Femur (tissue), 1 donor: ENCODE data around the gene IFFO2.
"Not testable (repeated sequence)": the region's sequence is repeated elsewhere in the genome, so short reads cannot be mapped to it uniquely, and the experiment has no call there.

Source experiments
- DNase-seq: peaks from one replicate; pipeline ENCODE4 v3.0.0-alpha.2; 2017

Gene IFFO2

GRCh38 chr1:18917071-18917799, 39.2 kb downstream of the IFFO2 start:
- DNase-seq, result no peak

GRCh38 chr1:18915341-18915740, 41.1 kb downstream of the IFFO2 start:
- DNase-seq, result no peak

- peak; percentile 81 for DNase-seq
These were observed 43.2 kb downstream of the IFFO2 start for GRCh38 chr1:18913065-18913835.

GRCh38 chr1:18912550-18912949, 43.9 kb downstream of the IFFO2 start:
- DNase-seq, result no peak

- DNase-seq, result no peak
These were observed 47.3 kb downstream of the IFFO2 start for GRCh38 chr1:18908911-18909771.

GRCh38 chr1:18907917-18908845, 48.3 kb downstream of the IFFO2 start:
- no peak for DNase-seq

- peak; percentile 77 for DNase-seq
These were observed 49.2 kb downstream of the IFFO2 start for GRCh38 chr1:18907021-18907916.

- DNase-seq, result no peak
These were observed 53.2 kb downstream of the IFFO2 start for GRCh38 chr1:18903291-18903756.

GRCh38 chr1:18902523-18903290, 53.8 kb downstream of the IFFO2 start, which contains the start of gene ALDH4A1:
Gene ALDH4A1 (minus strand): TSS chr1:18902555. CDS start chr1:18902523, 32 bp downstream.
- peak; percentile 99 for DNase-seq

- peak; percentile 55 for DNase-seq
These were observed 54.4 kb downstream of the IFFO2 start for GRCh38 chr1:18901952-18902522.

- DNase-seq, result no peak
These were observed 55.1 kb downstream of the IFFO2 start for GRCh38 chr1:18901147-18901951.

GRCh38 chr1:18900303-18900841, 56.1 kb downstream of the IFFO2 start:
- DNase-seq, result no peak

GRCh38 chr1:18899363-18900049, 57.0 kb downstream of the IFFO2 start:
- DNase-seq, result no peak

- DNase-seq, result no peak
These were observed 57.9 kb downstream of the IFFO2 start for GRCh38 chr1:18898567-18898966.

- no peak for DNase-seq
These were observed 61.2 kb downstream of the IFFO2 start for GRCh38 chr1:18895317-18895716.

- no peak for DNase-seq
These were observed 63.4 kb downstream of the IFFO2 start for GRCh38 chr1:18893120-18893519.

GRCh38 chr1:18891858-18892257, 64.6 kb downstream of the IFFO2 start:
- not testable (repeated sequence) for DNase-seq

GRCh38 chr1:18891426-18891780, 65.1 kb downstream of the IFFO2 start:
- no peak for DNase-seq
